ENCODE results near the gene CFAP97D1.

The CFAP97D1 gene

GRCh38 chr17:43757171-43757660 lies 23.0 kb upstream of the CFAP97D1 start:
- Histone ChIP-seq H3K27me3 (ENCODE audit: insufficient read depth, low read length, poor library complexity) (peaks cover 5% of the 10 kb centered on the region), H3K4me3 (ENCODE audit: low read depth in 1 of 2, low read length in 2 of 2) (no peak overlapping the region), H3K9ac (ENCODE audit: low read depth, low read length) (no peak overlapping the region), H3K9me3 (ENCODE audit: insufficient read depth, low read length, severe bottlenecking) (no peaks in the 10 kb centered on the region), H3K4me1 (ENCODE audit: insufficient read depth, low read length) (no peaks in the 10 kb centered on the region), H2AFZ (ENCODE audit: low read depth, low read length) (no peak overlapping the region), H3K27ac (ENCODE audit: low read length) (no peak overlapping the region), H3K4me2 (ENCODE audit: insufficient read depth, low read length) (no peak overlapping the region), H4K20me1 (ENCODE audit: insufficient read depth, low read length) (no peaks in the 10 kb centered on the region), H3K36me3 (ENCODE audit: insufficient read depth, low read length) (no peaks in the 10 kb centered on the region), H3K79me2 (ENCODE audit: insufficient read depth, low read length) (no peaks in the 10 kb centered on the region)
- TF ChIP-seq CTCF (IDR thresholded peaks at IDR 0.05; ENCODE audit: borderline replicate concordance, extremely low read depth, low read length, poor library complexity, severe bottlenecking) (no peak), EZH2 (IDR thresholded peaks at IDR 0.05; ENCODE audit: borderline replicate concordance, low read depth, low read length, severe bottlenecking) (no peak)
- ATAC-seq (ENCODE audit: insufficient read depth, low read depth) (no peak), DNase-seq (no peak)

- Histone ChIP-seq H3K4me2 (ENCODE audit: insufficient read depth, low read length) (no peak overlapping the region), H3K4me3 (ENCODE audit: low read depth in 1 of 2, low read length in 2 of 2) (no peak overlapping the region), H3K27ac (ENCODE audit: low read length) (no peak overlapping the region), H3K79me2 (ENCODE audit: insufficient read depth, low read length) (no peaks in the 10 kb centered on the region), H4K20me1 (ENCODE audit: insufficient read depth, low read length) (no peaks in the 10 kb centered on the region), H3K27me3 (ENCODE audit: insufficient read depth, low read length, poor library complexity) (peaks cover under 1% of the 10 kb centered on the region), H3K9ac (ENCODE audit: low read depth, low read length) (no peak overlapping the region), H3K9me3 (ENCODE audit: insufficient read depth, low read length, severe bottlenecking) (no peaks in the 10 kb centered on the region), H3K4me1 (ENCODE audit: insufficient read depth, low read length) (no peaks in the 10 kb centered on the region), H3K36me3 (ENCODE audit: insufficient read depth, low read length) (no peaks in the 10 kb centered on the region), H2AFZ (ENCODE audit: low read depth, low read length) (no peak overlapping the region)
- no peak for TF ChIP-seq EZH2 (IDR thresholded peaks at IDR 0.05; ENCODE audit: borderline replicate concordance, low read depth, low read length, severe bottlenecking)
- no peak for TF ChIP-seq CTCF (IDR thresholded peaks at IDR 0.05; ENCODE audit: borderline replicate concordance, extremely low read depth, low read length, poor library complexity, severe bottlenecking)
- no peak for DNase-seq
- ATAC-seq (ENCODE audit: insufficient read depth, low read depth): no peak
These were observed 22.1 kb upstream of the CFAP97D1 start for GRCh38 chr17:43758086-43758485.

GRCh38 chr17:43758497-43759174 lies 21.6 kb upstream of the CFAP97D1 start, which contains the start of gene SOST:
Gene SOST, minus strand, starts transcription at chr17:43758791. Its CDS starts 50 bp downstream, at chr17:43758741.
- no peak within 1 kb of the TSS for H3K27ac ChIP-seq (ENCODE audit: low read length)
- no peaks in the 10 kb centered on the region for H3K27me3 ChIP-seq (ENCODE audit: insufficient read depth, low read length, poor library complexity)
- H3K9ac ChIP-seq (ENCODE audit: low read depth, low read length): no peak within 1 kb of the TSS
- H3K36me3 ChIP-seq (ENCODE audit: insufficient read depth, low read length): no peaks in the 10 kb centered on the region
- H3K4me2 ChIP-seq (ENCODE audit: insufficient read depth, low read length): no peak within 1 kb of the TSS
- H4K20me1 ChIP-seq (ENCODE audit: insufficient read depth, low read length): no peaks in the 10 kb centered on the region
- H3K79me2 ChIP-seq (ENCODE audit: insufficient read depth, low read length): no peaks in the 10 kb centered on the region
- TF ChIP-seq CTCF (IDR thresholded peaks at IDR 0.05; ENCODE audit: borderline replicate concordance, extremely low read depth, low read length, poor library complexity, severe bottlenecking): no peak
- no peak for TF ChIP-seq EZH2 (IDR thresholded peaks at IDR 0.05; ENCODE audit: borderline replicate concordance, low read depth, low read length, severe bottlenecking)
- H2AFZ ChIP-seq (ENCODE audit: low read depth, low read length): no peak within 1 kb of the TSS
- H3K4me3 ChIP-seq (ENCODE audit: low read depth in 1 of 2, low read length in 2 of 2): no peak within 1 kb of the TSS
- H3K4me1 ChIP-seq (ENCODE audit: insufficient read depth, low read length): no peaks in the 10 kb centered on the region
- no peaks in the 10 kb centered on the region for H3K9me3 ChIP-seq (ENCODE audit: insufficient read depth, low read length, severe bottlenecking)
- DNase-seq (no peak), ATAC-seq (ENCODE audit: insufficient read depth, low read depth) (no peak)

Measured in DND-41 (cell line).